Tibial nerve (tissue), 4 donors: ENCODE results near the gene TTC33. TPM values are rescaled to one million over a fixed set of nuclear protein-coding genes. Genes with fewer than 3 reads are reported as not detected.

ENCODE experiments used
- DNase-seq, 2 donors: peaks; one replicate each; pipeline ENCODE4 v3.0.0-alpha.2; 2019; ENCODE audit warnings: low spot score in 2 of 2
- H3K27ac ChIP-seq, 4 donors: fragments of 200-600 bp; sonication (generic) in 3 of 4; one replicate each; pipeline ENCODE4 v1.5.1; 2017 to 2019; ENCODE audit warnings: mild to moderate bottlenecking in 1 of 4
- H3K27me3 ChIP-seq, 2 donors: fragments of 200-600 bp; sonication (generic) in 1 of 2; one replicate each; pipeline versions ENCODE4 v1.5.1 to v1.6.0; 2017 to 2019
- H3K36me3 ChIP-seq, 3 donors: fragments of 200-600 bp; sonication (generic); one replicate each; pipeline ENCODE4 v1.5.1; 2018 to 2019
- H3K4me1 ChIP-seq, 4 donors: fragments of 200-600 bp; sonication (generic) in 3 of 4; one replicate each; pipeline ENCODE4 v1.5.1; 2017 to 2019
- H3K4me3 ChIP-seq, 4 donors: fragments of 200-600 bp; sonication (generic) in 3 of 4; one replicate each; pipeline ENCODE4 v1.5.1; 2017 to 2019; ENCODE audit warnings: mild to moderate bottlenecking in 1 of 4, moderate library complexity in 1 of 4
- H3K9me3 ChIP-seq, 4 donors: fragments of 200-600 bp; sonication (generic) in 3 of 4; one replicate each; pipeline ENCODE4 v1.5.1; 2017 to 2019
- CTCF ChIP-seq, 5 experiments: fragments of 200-600 bp in 3 of 5; fragments of 450-650 bp in 2 of 5; sonication (generic) in 3 of 5; IDR thresholded peaks; one replicate each; pipeline ENCODE4 v1.5.1; 2016 to 2019; ENCODE audit warnings: antibody characterized with exemption in 5 of 5, mild to moderate bottlenecking in 3 of 5, moderate library complexity in 2 of 5
- EP300 ChIP-seq, 2 donors: sonication (generic); formaldehyde crosslinking; IDR thresholded peaks; one replicate each; pipeline ENCODE4 v1.6.1; 2017; ENCODE audit warnings: antibody characterized with exemption in 2 of 2, mild to moderate bottlenecking in 1 of 2
- POLR2A ChIP-seq, 2 donors: fragments of 450-650 bp; IDR thresholded peaks; one replicate each; pipeline ENCODE4 v1.6.1; 2017; ENCODE audit warnings: antibody characterized with exemption in 2 of 2, mild to moderate bottlenecking in 2 of 2, moderate library complexity in 2 of 2
- WGBS, 2 donors: methylation state at CpG; one replicate each; pipeline ENCODE4 v1.1.5; 2018; 5-methylcytosine and 5-hydroxymethylcytosine counted together
- total RNA-seq, 4 donors: library from RNA; depleted of rRNA; stranded (reverse); fragments of >200 nt; gene quantifications; one replicate each; pipeline ENCODE4 v1.1.0, GENCODE V29; 2016

TTC33 gene
- total RNA-seq, 4 donors from 2014 or later, result 11.4 to 27.1 (median 19.9) TPM

DNA sequence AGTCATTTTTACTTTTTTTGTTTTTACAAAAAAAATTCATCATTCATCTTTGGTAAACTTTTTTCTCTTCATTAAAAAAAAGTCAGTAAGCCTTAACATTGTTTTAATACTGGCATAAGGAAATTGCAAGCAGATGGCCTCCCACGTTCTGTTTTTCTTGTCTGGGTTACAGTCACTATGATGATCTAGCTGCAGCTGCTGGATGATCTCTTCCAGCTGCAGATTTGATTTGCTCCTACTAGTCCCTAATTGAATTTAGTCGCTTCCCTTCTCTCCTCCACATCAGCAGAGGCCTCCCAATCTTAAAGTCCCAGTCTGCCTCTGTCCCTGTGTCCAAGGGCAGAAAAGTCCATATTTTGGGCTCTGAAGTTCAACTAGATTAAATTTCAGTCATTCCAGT, 182.8 kb downstream of the TTC33 start:
- DNase-seq, result peak; percentile 16 to 19
- no peaks in the 10 kb centered on the region for H3K27me3 ChIP-seq
- TF ChIP-seq EP300 (IDR thresholded peaks at IDR 0.05), result peak in 1 of 2 donors; percentile 29
- TF ChIP-seq CTCF (IDR thresholded peaks at IDR 0.05), result no peak
- H3K27ac ChIP-seq, result no peak overlapping the region
- H3K4me1 ChIP-seq, result no peaks in the 10 kb centered on the region
- H3K36me3 ChIP-seq, result no peaks in the 10 kb centered on the region
- no peak overlapping the region for H3K4me3 ChIP-seq
- WGBS, 2 donors, result 45 to 68% methylated on average over 2 of the region's 2 CpGs
- no peaks in the 10 kb centered on the region for H3K9me3 ChIP-seq

DNA sequence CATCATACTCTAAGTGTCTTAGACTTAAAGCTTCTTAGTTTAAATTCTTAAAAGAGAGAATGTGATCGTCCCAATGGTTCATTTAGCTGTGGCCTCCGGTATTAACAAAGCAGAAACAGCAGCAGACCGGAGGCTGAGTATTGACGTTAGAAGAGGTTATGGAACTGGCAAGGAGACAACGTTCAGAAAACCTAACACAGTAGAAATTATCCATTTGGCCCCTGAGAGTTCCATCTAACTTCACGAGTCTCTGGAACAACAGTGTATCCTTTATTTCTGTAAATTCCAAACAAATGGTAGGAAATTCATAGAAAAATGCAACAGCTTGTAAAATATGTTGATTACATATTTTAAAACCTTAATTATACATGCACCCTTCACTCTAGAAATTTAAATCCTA, 183.4 kb downstream of the TTC33 start:
- no peak for TF ChIP-seq POLR2A (IDR thresholded peaks at IDR 0.05)
- no peak for TF ChIP-seq EP300 (IDR thresholded peaks at IDR 0.05)
- TF ChIP-seq CTCF (IDR thresholded peaks at IDR 0.05), result no peak
- Histone ChIP-seq H3K4me1 (no peaks in the 10 kb centered on the region), H3K27ac (peak overlapping the region in 1 of 4 donors; percentile 3), H3K27me3 (no peaks in the 10 kb centered on the region), H3K4me3 (no peak overlapping the region), H3K9me3 (no peaks in the 10 kb centered on the region), H3K36me3 (no peaks in the 10 kb centered on the region)
- no peak for DNase-seq
- 47 to 56% methylated on average over 6 of the region's 6 CpGs for WGBS, 2 donors

- H3K4me3 ChIP-seq, result no peak overlapping the region
- peak overlapping the region in 2 of 4 donors; percentile 3 to 14 for H3K27ac ChIP-seq
- H3K4me1 ChIP-seq, result no peaks in the 10 kb centered on the region
- H3K9me3 ChIP-seq, result no peaks in the 10 kb centered on the region
- 70 to 72% methylated on average over 2 of the region's 2 CpGs for WGBS, 2 donors
- no peaks in the 10 kb centered on the region for H3K36me3 ChIP-seq
- TF ChIP-seq CTCF (IDR thresholded peaks at IDR 0.05) (no peak), POLR2A (IDR thresholded peaks at IDR 0.05) (no peak), EP300 (IDR thresholded peaks at IDR 0.05) (no peak)
- H3K27me3 ChIP-seq, result no peaks in the 10 kb centered on the region
- no peak for DNase-seq
Measured at GRCh38 chr5:40571729-40572128, 184.0 kb downstream of the TTC33 start.

DNA sequence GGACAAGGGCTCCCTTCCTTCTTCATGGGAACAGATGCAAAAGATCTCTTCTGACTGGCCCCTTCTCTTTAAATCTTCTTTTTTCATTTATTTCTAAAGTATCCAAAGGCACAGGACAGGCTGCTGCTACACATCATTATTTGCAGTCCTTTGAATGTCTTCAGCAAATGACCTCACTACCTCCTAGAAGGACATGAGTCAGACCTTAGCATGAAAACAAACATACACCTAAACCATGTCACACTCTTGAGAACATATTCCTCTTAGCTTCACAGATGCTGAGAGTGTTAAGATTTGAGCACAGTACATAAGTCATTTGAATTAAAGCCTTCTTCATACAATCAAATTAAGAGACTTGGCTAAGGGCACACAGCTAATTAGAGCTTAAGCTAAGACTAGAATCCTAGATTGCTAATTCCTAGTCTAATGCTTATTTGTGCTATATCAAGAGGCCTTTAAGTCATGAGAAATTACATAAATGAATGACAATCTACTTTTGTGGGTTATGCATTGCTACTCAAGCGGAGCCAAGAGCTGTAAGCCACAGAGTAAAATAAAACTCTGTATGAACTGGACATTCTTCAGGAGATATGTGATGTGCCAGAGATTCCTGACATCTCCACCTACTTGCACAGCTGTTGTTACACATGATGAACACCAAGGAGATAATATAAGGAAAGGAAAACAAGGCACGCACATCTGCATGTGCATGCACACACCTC, 185.2 kb downstream of the TTC33 start:
- no peak overlapping the region for H3K27ac ChIP-seq
- H3K4me1 ChIP-seq, result no peaks in the 10 kb centered on the region
- DNase-seq, result no peak
- H3K36me3 ChIP-seq, result no peaks in the 10 kb centered on the region
- TF ChIP-seq CTCF (IDR thresholded peaks at IDR 0.05), result no peak
- TF ChIP-seq EP300 (IDR thresholded peaks at IDR 0.05), result no peak
- no peak for TF ChIP-seq POLR2A (IDR thresholded peaks at IDR 0.05)
- no peaks in the 10 kb centered on the region for H3K27me3 ChIP-seq
- no peaks in the 10 kb centered on the region for H3K9me3 ChIP-seq
- WGBS, 2 donors, result 90 to 92% methylated on average over 2 of the region's 2 CpGs
- H3K4me3 ChIP-seq, result no peak overlapping the region

DNA sequence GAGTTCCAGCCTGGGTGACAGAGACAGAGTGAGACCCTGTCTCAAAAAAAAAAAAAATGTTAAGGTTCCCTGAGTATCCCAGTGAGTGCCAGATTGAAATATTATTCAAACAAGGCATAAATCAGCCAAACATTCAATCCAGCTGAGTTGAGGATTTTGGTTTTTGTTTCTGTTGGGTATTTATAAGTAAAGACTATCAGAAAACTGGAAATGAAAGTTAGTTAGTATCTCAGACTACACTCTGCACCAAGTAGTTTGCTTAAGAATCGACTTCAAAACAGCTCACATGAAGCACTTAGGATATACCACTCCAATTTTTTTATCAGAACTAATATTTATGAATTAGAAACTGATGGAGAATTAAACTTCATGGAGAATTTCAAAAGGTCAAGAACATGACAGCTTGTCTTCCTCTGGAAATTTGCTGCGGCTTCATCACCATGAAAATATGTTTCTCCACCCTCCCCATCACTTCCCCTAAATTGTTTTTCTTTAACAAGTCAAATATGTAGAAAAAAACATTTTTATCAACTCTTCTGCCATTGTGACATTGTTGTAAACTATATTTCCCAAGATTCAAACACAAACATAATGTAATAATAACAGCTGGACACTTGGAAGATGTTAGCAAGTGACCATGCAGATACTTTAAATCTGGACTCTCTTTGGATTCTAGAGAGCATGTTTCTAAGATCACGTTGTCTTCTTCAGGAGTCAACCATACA, 186.1 kb downstream of the TTC33 start:
- Histone ChIP-seq H3K4me3 (no peak overlapping the region), H3K36me3 (no peaks in the 10 kb centered on the region), H3K27ac (no peak overlapping the region), H3K27me3 (no peaks in the 10 kb centered on the region), H3K4me1 (no peaks in the 10 kb centered on the region), H3K9me3 (no peaks in the 10 kb centered on the region)
- no peak for DNase-seq
- 45 to 46% methylated on average over 3 of the region's 3 CpGs for WGBS, 2 donors
- TF ChIP-seq CTCF (IDR thresholded peaks at IDR 0.05), result no peak
- TF ChIP-seq POLR2A (IDR thresholded peaks at IDR 0.05), result no peak
- no peak for TF ChIP-seq EP300 (IDR thresholded peaks at IDR 0.05)
